ENCODE data around the gene TOR1AIP2.

The TOR1AIP2 gene

GRCh38 chr1:179798864-179799516 lies 78.6 kb downstream of the TOR1AIP2 start:
- 0 out of 2 replicates have a peak, but pooled peaks have one; percentile 13 for TF ChIP-seq TSHZ2 (CRISPR knock-in tag; IDR thresholded peaks at IDR 0.05)
- TF ChIP-seq ZNF70 (CRISPR knock-in tag; IDR thresholded peaks at IDR 0.05), result no peak
- ATAC-seq, result no peak

DNA sequence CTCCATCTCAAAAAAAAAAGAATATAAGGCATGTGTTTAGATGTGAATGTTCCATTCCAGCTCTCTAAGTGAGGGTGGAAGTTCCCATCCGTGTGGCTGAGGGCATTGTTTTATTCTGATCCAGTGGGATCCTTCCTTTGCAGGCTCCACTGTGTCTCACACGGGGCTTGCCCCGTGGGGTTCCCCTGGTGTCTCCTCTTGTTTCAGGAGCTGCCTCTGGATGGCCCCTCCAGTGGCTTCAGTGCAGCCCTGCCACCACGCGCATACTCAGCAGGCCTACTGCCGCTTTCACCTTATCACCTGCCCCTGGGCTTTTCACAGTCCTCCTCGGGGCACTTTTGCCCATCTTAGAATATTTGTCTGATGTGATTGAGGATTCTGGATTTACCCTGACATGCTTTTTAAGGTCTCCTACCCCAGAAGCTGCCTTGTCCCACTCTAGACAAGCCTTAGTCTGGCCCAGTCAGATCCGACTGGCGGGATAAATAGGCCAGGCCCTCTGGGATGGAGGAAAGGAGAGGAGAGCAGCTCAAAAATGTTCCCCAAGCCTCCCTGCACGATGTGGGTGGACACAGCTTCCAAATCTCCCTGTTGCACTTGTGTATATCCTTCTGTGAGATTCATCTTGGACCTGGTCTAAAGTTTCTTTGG lies 79.3 kb downstream of the TOR1AIP2 start:
- TF ChIP-seq TSHZ2 (CRISPR knock-in tag; IDR thresholded peaks at IDR 0.05) (no peak), ESRRG (CRISPR knock-in tag; IDR thresholded peaks at IDR 0.05) (no peak)
- no peak for ATAC-seq

GRCh38 chr1:179794669-179795068 lies 82.9 kb downstream of the TOR1AIP2 start:
- TF ChIP-seq ISL1 (CRISPR knock-in tag; IDR thresholded peaks at IDR 0.05), result peak; percentile 9; the same call in 1 of the 2 replicates
- TF ChIP-seq TSHZ2 (CRISPR knock-in tag; IDR thresholded peaks at IDR 0.05), result peak; percentile 76
- TF ChIP-seq ZFP3 (CRISPR knock-in tag; IDR thresholded peaks at IDR 0.05), result peak; percentile 75
- 0 out of 2 replicates have a peak, but pooled peaks have one; percentile 20 for TF ChIP-seq GLIS3 (CRISPR knock-in tag; IDR thresholded peaks at IDR 0.05)
- no peak for TF ChIP-seq ZNF8 (CRISPR knock-in tag; IDR thresholded peaks at IDR 0.05)
- TF ChIP-seq TCF4 (CRISPR knock-in tag; IDR thresholded peaks at IDR 0.05; ENCODE audit: borderline replicate concordance), result peak; percentile 86
- TF ChIP-seq ZNF70 (CRISPR knock-in tag; IDR thresholded peaks at IDR 0.05), result peak; percentile 51; the same call in 1 of the 2 replicates
- no peak for TF ChIP-seq RARB (CRISPR knock-in tag; IDR thresholded peaks at IDR 0.05)
- TF ChIP-seq BACH2 (CRISPR knock-in tag; IDR thresholded peaks at IDR 0.05; ENCODE audit: borderline replicate concordance), result no peak
- ATAC-seq, result no peak; the same call in 2 of the 3 replicates

GRCh38 chr1:179794146-179794545 lies 83.5 kb downstream of the TOR1AIP2 start:
- TF ChIP-seq ARNTL (CRISPR knock-in tag; IDR thresholded peaks at IDR 0.05; ENCODE audit: borderline replicate concordance, low read depth) (no peak), RARB (CRISPR knock-in tag; IDR thresholded peaks at IDR 0.05) (no peak), TCF4 (CRISPR knock-in tag; IDR thresholded peaks at IDR 0.05; ENCODE audit: borderline replicate concordance) (no peak), ZNF70 (CRISPR knock-in tag; IDR thresholded peaks at IDR 0.05) (no peak), SNAI2 (CRISPR knock-in tag; IDR thresholded peaks at IDR 0.05) (no peak), ZFP30 (CRISPR knock-in tag; IDR thresholded peaks at IDR 0.05) (no peak), ZNF8 (CRISPR knock-in tag; IDR thresholded peaks at IDR 0.05) (no peak), PPARA (CRISPR knock-in tag; IDR thresholded peaks at IDR 0.05; ENCODE audit: borderline replicate concordance) (no peak), ZNF565 (CRISPR knock-in tag; conservative IDR thresholded peaks at IDR 0.05; ENCODE audit: low read depth) (no peak)
- TF ChIP-seq, protein P1, sequence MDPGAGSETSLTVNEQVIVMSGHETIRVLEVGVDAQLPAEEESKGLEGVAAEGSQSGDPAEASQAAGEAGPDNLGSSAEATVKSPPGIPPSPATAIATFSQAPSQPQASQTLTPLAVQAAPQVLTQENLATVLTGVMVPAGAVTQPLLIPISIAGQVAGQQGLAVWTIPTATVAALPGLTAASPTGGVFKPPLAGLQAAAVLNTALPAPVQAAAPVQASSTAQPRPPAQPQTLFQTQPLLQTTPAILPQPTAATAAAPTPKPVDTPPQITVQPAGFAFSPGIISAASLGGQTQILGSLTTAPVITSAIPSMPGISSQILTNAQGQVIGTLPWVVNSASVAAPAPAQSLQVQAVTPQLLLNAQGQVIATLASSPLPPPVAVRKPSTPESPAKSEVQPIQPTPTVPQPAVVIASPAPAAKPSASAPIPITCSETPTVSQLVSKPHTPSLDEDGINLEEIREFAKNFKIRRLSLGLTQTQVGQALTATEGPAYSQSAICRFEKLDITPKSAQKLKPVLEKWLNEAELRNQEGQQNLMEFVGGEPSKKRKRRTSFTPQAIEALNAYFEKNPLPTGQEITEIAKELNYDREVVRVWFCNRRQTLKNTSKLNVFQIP (CRISPR knock-in tag; IDR thresholded peaks at IDR 0.05; ENCODE audit: borderline replicate concordance, low read depth), result no peak
- TF ChIP-seq, protein P2, sequence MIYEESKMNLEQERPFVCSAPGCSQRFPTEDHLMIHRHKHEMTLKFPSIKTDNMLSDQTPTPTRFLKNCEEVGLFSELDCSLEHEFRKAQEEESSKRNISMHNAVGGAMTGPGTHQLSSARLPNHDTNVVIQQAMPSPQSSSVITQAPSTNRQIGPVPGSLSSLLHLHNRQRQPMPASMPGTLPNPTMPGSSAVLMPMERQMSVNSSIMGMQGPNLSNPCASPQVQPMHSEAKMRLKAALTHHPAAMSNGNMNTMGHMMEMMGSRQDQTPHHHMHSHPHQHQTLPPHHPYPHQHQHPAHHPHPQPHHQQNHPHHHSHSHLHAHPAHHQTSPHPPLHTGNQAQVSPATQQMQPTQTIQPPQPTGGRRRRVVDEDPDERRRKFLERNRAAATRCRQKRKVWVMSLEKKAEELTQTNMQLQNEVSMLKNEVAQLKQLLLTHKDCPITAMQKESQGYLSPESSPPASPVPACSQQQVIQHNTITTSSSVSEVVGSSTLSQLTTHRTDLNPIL (CRISPR knock-in tag; IDR thresholded peaks at IDR 0.05; ENCODE audit: low read depth), result no peak
- TF ChIP-seq, protein P3, sequence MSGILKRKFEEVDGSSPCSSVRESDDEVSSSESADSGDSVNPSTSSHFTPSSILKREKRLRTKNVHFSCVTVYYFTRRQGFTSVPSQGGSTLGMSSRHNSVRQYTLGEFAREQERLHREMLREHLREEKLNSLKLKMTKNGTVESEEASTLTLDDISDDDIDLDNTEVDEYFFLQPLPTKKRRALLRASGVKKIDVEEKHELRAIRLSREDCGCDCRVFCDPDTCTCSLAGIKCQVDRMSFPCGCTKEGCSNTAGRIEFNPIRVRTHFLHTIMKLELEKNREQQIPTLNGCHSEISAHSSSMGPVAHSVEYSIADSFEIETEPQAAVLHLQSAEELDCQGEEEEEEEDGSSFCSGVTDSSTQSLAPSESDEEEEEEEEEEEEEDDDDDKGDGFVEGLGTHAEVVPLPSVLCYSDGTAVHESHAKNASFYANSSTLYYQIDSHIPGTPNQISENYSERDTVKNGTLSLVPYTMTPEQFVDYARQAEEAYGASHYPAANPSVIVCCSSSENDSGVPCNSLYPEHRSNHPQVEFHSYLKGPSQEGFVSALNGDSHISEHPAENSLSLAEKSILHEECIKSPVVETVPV (CRISPR knock-in tag; IDR thresholded peaks at IDR 0.05), result no peak
- no peak for ATAC-seq

Measured in SK-N-SH treated with all-trans-retinoic acid at 6 μM for 48 hours (cell line).